HG03103 (cell line): ENCODE data around the gene NECTIN1.

Experiments
- ATAC-seq: cut with Tn5 transposase; IDR thresholded peaks from one replicate; pipeline ENCODE4 v1.9.1; 2021; ENCODE audit warnings: low read depth; ENCODE audit not compliant: unreplicated experiment

NECTIN1 gene

DNA sequence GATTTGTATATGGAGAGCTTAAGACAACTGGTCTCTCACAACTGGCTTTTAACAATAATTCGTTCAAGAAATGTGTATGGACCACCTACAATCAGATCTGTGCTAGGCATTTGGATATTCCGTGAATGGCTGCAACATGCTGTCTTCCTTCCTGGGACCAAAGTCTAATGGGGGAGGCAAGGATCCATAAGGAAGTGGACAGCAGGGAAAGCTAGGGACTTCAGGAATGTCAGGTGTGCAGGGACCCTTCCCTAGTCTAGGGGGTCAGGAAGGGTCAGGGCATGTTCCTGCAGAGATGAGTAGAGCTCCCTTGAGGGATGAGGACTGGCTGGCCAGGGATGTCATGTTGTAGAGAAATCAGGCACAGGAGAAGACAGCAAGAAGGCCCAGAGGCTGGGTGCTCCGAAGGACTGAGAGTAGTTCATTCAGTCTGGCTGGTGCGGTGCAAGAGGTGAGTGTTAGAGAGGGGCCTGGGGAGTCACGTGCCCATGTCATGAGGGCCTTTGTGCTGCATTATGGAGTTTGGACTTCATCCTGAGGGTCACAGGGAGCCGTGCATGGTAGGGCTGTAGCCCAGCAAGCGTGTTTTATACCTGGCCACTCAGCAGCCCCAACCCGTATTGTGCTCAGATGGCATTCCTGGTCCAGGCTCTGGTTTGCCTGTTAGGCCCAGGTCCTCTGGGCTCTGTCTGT, 8.5 kb upstream of the NECTIN1 start:
- ATAC-seq: no peak

DNA sequence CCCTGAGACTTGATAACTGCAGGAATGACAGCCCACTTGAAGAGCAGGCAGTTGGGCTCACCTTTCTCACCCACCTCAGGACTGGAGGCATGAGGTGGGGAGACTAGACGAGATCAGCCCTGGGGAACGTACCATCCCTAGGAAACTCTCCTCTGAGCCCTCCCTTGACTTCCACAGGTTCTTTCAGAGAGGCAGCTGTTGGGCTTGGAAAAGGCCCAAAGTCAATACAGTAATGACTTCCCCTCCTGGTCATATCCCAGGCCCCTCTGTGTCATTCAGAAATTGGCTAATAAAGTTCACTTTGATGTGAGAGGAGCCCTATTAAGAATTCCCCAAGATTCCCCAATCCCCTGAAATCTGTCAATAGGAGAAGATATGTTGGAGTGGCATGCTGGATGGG, 5.8 kb upstream of the NECTIN1 start:
- no peak for ATAC-seq

DNA sequence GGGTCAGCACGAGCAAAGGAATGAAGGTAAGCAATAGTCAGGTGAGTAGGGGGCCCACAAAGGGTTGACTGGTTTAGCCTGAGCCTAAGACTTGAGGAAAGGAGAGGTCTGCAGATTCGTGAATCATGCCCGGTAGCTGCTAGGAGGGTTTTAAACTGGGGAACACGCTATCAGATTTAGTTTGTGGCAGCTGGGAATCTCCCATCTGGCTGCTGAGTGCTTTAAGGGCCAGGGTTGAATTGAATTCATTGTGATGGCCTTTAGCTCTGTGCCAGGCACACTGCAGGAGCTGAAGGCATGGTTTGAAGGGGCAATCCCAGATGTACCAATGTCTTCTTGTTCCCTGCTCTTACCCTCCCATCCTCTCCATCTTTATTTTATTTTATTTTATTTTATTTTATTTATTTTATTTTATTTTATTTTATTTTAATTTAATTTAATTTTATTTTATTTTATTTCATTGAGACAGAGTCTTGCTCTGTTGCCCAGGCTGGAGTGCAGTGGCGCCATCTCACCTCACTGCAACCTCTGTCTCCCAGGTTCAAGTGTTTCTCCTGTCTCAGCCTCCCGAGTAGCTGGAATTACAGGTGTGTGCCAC, 1.9 kb upstream of the NECTIN1 start:
- ATAC-seq: no peak

DNA sequence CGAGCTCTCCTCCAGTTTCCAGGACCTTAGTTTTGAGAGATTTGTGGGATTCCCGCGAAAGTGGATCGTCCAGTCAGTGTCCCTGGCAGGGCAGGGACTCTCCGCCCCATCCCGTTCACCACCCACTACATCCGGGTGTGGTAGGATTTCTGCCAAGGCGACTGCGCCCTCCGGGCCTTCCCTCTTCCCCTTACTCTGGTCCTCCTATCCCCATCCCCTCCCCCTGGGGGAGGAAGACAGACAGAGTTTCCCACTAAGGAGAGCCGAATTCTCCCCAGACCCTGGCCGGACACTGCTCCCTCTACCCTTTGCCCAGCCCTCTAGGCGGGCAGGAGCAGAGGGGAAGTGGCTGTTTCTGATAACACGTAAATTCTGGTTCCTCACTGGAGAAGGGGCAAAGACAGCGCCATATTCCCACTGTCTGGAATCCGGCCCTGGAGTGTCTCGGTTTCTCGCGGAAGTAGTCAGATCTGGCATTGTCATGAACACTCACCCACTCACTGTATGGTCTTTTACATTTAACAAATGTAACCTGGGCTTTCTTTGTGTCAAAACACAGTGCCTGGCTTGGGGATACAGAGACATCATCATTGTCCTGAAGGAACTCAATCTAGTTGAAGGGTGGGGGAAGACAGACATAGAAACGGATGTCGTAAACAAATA, 1.1 kb upstream of the NECTIN1 start:
- no peak for ATAC-seq

DNA sequence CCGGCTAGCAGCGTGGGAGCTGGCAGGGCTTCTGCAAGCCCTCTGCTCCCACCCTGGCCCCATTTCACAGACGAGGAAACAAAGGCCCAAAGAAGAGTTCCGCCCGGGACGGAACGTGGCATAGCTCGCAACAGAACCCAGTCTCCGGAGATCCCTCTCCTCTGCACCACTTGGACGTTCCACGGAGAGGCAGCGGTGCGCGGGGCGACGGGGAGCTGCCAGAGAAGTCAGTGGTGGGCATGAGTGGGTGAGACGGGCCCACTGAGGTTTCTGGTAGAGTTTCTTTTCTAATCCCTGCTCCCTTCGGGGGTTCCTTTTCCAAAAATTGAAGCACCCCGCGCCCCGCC, 554 bp upstream of the NECTIN1 start:
- ATAC-seq: no peak

DNA sequence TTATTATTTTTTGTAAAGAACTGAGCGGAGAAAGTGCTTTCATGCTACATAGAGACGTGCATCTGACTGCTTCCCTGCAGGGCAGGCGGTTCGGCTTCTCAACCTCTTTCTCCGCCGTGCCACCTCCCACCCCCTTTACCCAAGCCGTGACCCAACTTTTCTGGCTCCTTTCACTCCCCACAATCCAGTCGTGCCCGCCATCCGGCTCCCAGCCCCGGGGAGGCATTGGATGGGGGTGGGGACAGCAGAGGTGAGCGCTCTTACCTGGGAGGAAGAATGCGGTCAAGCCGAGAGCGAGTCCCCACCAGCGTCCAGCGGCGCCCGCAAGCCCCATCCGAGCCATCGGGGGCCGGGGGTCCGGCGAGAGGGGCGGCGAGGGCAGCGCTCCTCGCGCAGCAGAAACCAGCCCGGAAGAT, 781 bp downstream of the NECTIN1 start:
- no peak for ATAC-seq

DNA sequence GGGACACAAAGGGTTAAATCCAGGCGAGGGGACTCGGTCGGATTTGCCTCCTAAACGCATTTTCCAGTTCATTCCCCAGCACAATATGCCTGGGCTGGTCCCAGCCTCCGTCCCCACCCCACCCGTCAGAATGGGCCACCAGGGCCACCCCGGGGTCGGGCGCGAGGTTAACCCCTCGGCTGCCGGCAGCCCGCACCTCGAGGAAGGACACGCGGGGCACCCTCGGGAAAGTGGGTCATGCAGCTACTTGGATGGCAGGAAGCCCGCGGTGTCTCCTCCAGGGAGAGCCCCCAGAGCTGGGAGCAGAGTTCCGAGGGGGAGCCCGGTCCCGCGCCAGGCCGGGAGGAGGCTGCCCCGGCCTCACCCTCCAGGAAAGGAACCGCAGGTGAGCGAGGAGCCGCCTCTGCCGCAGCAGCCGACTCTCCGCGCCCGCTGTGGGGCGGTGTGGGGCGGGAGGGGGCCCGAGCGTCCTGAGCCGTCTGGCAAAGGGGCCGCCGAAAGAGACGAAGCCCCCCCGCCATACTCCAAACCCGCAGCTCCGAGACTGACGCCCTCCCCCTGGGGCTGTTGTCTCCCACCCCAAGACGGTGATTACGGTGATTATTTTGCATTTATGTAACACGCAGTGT, 1.4 kb downstream of the NECTIN1 start:
- ATAC-seq: no peak

DNA sequence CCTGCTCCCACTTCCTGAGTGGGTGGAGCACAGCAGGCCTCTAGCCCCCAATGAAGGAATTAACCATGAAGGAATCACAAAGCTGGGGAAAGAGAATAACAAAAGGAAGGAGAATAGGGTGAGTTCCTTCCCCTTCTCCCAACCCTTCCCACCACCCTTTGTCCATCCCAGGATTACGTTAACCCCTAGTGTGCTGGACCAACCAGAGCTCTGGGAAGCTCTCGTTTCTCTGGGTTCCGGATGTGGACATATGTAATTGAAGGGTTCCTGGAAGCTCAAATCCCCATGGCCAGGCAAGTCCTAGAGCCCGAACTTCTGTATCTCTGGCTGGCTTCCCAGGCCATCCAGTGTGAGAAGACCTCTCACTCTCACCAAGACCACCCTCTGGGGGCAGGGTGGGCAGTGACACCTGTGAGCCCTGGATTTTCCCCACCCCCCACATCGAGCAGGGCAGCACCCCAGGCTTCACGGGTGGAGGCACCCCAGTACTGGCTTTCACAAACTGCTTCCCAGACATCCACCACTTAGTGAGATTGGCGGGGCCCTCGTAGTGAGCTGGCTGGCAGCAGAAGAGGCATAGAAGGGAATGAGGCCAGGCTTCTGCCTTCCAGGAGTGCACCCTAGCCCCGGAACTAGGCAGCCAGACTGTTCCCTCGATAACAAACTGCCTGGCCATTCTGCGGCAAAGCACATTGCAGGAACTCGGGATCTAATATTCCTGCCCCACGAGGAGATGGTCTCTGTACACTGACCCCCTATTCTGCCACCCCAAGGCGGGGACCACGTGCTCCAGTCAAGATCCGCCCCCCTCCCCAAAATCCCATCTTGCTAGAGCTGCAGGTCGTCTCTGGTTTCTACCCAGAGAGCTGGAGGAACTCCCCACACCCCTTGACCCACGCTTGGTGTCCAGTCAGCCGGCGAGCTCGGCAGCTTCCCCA, 2.1 kb downstream of the NECTIN1 start:
- ATAC-seq: no peak

DNA sequence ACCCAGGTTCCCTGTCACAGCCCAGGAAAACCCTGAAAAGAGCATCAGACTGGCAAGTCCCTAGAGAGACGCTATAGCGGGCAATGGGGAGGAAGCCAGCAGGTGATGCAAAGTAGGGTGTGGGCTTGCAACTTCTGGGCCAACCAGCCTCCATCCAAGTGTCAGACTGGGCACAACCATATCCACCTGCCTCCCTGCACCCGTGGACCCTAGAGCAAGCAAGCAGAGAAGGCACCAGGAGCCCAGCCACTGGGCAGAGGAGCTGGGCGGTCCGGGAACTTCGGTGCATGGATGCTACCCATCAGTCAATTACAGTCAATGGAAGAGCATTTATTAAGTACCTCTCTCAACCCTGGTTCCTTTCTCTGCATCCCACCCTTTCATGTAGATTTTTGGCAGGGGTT, 2.8 kb downstream of the NECTIN1 start:
- ATAC-seq: no peak

DNA sequence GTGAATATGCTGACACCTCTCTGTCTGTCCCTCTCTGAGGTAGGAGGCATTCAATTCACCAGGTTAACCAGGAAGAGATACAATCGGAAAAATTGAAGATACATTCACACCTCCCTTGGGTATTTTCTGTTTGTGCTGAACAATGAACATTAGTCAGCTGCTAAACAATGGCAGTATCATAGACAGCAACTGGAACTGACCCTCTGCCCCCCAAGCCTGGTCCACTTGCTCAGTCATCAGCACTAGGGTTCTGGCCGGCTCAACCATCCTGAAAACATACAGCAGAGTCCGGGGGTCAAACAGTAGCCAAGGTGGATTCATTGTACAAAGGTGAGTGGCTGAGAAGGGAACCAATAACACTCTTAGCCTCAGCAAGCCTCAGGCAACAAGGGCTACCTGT, 4.0 kb downstream of the NECTIN1 start:
- ATAC-seq: no peak

DNA sequence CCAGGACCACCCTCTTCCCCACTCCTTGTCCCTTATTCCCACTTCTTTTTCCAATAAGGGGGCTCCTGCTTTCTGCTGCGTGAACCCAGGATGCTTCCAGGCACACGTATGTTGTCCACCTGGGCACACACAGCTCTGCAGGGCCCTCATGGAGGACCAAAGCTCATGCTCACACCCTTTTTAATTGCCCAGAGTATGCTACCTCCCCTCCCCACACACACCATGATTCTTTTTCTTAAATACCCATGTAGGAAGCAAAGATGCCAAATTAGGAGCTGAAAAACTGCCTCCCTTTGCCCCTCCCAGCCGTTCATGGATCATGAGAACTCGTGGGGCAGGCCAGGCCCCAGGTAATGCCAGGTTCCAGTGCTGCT, 5.1 kb downstream of the NECTIN1 start:
- ATAC-seq: no peak

DNA sequence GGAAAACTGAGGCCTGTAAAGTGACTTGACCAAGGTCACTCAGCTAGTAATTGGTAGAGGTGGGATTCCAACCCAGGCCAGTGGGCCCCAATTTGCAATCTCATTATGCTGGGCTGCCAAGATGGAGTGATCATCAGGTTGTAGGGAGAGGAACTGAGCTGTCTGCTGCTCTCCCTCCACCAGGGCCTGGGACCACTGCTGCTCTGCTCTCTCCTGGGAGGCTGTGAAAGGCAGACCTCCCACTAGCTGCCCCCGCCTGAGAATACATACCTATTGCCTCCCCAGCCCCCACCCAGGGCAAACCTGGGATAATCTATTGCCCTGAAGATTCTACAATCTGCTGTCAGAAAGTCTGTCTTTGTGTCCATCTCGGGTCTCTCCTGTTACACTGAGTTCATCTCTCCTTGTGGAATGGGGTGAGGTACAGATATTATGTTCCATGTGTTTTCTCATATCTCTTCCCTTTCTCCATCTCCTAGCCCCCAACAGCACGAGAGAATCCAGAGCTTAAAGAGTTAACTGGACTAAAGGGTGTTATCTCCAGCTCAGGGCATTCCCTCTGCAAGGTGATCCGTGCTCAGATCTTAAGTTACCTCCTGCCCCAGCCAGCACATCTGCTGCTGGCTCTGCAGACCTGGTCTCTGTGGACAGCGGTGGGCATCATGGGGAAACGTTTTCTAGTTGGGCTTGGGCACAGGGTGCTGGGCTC, 5.6 kb downstream of the NECTIN1 start:
- no peak for ATAC-seq

DNA sequence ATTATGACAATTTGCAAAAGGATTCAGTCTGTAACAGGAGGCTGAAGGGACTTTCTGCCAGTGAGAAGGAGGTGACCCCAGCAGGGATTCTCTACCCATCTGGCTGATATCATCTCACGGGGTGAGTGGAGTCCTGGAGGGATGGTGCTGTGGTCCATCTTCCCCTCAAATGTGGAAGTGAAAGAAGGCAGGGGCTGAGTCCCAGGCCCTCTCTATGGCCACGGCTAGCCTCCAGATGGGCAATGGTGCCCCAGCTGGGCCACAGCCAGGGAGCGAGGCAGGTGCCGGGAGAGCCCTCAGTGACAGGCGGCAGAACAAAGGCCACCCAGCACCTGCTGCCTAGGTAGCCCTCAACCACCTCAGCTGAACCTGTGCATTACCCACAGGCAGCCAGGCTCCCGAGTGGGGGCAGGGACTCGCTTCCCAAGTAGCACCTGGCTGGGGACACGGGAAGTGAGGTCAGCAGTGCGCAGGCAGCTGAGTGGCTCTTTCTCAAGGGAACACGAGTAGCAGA, 6.7 kb downstream of the NECTIN1 start:
- ATAC-seq: no peak

DNA sequence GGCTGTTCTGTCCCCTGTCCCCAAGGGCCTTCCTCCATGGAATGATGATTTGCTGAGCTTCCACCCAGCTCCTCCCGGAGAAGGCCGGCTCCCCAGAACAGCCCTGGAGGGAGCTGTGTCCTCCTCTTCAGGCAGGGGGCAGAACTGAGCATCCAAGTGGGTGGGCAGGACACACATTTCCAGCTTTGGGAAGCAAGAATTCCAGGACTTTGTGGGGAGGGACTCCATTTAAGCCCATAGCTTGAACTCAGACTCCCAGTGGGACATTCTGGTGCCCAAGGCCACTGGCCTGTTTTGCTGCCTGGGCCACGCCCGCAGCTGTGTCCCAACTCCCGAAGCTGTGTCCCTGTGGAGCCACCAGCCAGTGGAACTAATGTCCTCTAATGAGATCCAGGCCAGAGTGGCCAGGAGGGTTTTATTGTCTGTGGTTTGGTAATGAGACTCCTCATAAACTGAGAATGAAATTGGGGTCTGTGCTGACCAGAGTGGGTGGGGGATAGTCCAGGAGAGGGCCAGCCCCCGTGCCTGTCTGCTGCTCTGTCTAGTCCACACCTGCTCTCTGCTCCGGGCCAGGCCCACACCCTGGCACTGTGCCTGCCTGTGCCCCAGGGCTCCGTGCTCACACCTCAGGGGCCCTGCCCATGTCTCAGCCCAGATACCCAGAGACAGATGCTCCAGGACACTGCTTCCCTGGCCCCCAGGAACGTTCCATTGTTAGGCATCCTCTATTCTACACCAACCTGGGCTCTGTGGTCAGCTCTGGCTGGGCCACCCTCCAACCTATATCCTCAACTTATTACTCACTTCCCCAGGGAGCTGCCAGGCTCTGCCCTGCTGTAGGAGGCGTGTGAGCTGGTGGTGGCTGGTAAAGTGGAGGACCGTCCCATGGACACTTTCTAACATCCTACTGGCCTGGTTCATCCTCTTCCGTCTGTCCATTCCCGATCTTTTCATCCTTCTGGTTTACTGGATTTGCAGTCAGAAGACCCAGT, 7.6 kb downstream of the NECTIN1 start:
- no peak for ATAC-seq

DNA sequence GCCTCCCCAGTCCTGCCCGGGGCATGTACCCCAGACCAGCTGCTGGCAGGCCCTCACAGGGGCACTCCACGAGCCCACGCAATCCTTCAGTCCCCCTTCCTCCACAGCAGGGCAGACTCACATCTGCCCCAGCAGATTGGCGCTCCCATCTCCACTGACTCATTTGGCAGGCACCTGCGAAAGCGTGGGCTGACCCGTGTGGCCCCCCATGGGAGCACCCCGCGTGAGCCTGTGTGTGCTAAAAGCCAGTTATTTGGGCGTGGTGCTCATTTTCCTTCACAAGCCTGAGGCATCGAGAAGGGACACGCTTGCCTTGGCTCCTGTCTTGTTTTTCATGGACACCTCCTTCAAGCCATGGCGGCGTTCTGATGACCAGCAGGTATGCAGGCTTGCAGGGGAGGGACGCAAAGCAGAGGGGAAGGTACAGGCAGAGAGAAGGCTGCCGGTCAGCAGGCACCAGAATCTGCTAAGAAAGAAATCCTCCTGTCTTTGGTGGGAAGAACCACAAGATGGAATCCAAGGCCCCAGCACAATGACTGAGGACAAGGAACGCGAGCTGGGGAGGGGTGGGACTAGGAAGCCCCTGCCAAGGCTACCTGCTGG, 8.6 kb downstream of the NECTIN1 start:
- no peak for ATAC-seq

DNA sequence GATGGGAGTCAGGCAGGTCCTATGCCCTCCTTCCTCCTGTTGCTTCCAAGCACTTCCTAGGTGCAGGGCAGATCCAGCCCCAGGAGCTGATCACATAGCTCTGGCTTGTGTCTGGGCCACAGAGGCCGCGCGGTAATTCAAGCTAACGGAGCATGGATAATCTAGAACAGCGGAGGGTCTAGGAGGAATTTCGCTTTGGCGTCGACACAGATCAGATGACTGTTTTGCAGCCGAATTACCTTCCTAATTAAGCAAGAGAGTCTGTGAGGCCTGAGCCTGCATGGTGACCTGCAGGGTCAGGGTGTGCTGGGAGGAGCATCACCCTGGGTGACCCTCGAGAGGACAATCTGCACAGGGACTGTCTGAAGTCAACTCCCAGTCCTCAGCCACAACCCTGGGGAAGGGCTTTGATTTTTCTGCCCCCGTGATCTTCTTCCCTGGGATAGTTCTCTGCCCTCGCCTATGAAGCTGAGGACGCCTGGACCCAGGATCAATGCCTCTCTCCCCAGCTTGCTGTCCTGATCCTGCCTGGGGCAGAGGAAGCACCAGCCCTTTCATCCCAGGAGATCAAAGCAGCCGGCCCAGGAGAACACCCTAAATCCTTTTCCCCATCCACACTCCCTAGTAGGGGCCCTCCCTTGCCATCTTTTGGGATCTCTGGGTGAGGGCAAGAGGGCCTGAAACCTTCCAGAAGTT, 11.0 kb downstream of the NECTIN1 start:
- no peak for ATAC-seq

DNA sequence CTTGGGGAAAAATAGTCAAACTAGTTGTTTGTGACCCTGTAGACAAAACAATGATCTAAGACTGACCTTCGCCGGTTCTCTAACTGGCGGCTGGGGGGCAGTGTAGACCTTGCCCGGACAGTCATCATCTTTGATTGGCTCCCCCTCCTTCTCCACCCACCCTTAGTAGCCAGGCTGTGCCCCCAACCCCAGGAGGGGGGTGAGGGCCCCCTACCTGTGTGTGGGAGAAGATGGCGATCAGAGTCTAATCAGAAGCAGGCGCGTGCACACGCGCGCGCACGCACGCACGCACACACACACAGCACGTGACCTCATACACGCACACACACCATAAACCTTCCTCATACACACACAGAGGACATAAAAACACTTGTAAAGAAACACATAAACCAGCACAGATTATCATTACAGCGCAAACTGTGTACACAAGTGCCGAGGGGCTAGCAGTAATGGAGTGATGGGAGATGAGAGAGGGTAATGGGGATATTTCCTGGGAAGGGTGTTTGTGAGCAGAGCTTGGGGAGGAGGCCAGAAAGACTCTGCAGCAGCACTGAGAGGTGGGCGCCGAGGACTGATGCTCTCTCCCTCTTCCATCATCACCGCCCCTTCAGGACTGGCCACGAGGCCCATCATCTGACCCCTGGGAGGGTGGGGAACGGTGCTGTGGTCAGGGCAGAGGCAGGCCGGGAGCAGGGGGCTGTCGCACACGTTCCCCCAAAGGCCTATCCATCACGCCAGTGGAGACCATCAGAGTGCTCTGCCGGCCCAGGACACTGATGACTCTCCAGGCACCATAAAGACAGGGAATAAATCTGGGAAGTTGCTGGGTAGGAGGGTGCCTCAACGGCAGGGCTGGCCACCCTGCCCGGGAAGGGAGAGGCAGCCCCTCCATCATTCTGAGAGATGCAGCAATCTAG, 12.2 kb downstream of the NECTIN1 start:
- no peak for ATAC-seq
